HL-60/S4 treated with phorbol 12-myristate 13-acetate at 8.2 ng/mL for 4 days and 3 days (cell line): ENCODE results near the gene COL4A6.

ENCODE experiments used
- in situ Hi-C: fragments of 300-500 bp; cut with MboI; formaldehyde crosslinking; loops from 2 replicates; pipeline ENCODE4 v1.15.0; 2022; ENCODE audit warnings: low sequenced_read_pairs

The COL4A6 gene

DNA sequence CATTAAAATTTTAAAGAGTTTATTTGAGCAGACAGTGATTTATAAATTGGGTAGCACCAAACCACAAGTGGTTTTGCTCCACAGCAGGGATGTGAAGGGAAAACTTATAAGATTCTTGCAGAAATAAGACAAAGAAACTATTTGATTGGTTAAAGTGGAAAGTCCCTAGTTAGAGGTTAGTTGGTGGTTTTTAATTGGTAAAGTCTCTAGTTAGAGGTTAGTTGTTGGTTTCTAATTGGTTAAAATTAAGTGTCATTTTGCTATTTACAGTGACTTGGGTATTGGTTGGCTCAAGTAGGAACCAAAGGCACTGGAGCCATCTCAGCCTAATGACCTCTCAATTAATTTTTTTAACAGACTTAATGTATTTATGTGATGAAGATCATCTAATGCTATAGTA, 323.7 kb downstream of the COL4A6 start:
- in situ Hi-C loops: no loop called here
